RWPE2 (cell line): ENCODE results near the gene BSCL2.

Experiments used
- ATAC-seq: fragments of 200-7000 bp; cut with Tn5 transposase; 3 replicates; pipeline ENCODE4 v1.9.1; 2021; ENCODE audit warnings: low read depth
- DNase-seq: peaks from one replicate; pipeline ENCODE4 v3.0.0-alpha.2; 2020; ENCODE audit warnings: low spot score
- H3K27ac ChIP-seq: fragments of 450-650 bp; 2 replicates; pipeline ENCODE4 v1.5.1; 2017; ENCODE audit warnings: mild to moderate bottlenecking; ENCODE audit not compliant: poor library complexity, severe bottlenecking
- H3K27me3 ChIP-seq: fragments of 250-450 bp; sonication (Bioruptor Pico); 2 replicates; pipeline ENCODE4 v1.5.1; 2021; ENCODE audit warnings: mild to moderate bottlenecking, moderate library complexity; ENCODE audit not compliant: insufficient read depth, poor library complexity, severe bottlenecking
- H3K36me3 ChIP-seq: fragments of 250-450 bp; sonication (Bioruptor Pico); 2 replicates; pipeline ENCODE4 v1.5.1; 2020; ENCODE audit warnings: low read depth, mild to moderate bottlenecking, moderate library complexity
- H3K4me1 ChIP-seq: fragments of 250-450 bp; sonication (Bioruptor Pico); 2 replicates; pipeline ENCODE4 v1.5.1; 2021; ENCODE audit warnings: mild to moderate bottlenecking, moderate library complexity; ENCODE audit not compliant: insufficient read depth, poor library complexity, severe bottlenecking
- H3K4me3 ChIP-seq: fragments of 250-450 bp; sonication (Bioruptor Pico); 2 replicates; pipeline ENCODE4 v1.5.1; 2021; ENCODE audit warnings: mild to moderate bottlenecking, moderate library complexity; ENCODE audit not compliant: severe bottlenecking
- H3K9me3 ChIP-seq: fragments of 250-450 bp; sonication (Bioruptor Pico); 2 replicates; pipeline ENCODE4 v1.5.1; 2021; ENCODE audit warnings: mild to moderate bottlenecking, moderate library complexity; ENCODE audit not compliant: severe bottlenecking
- CTCF ChIP-seq: fragments of 450-650 bp; IDR thresholded peaks from one replicate; pipeline ENCODE4 v1.5.1; 2017; ENCODE audit warnings: mild to moderate bottlenecking, moderate library complexity; ENCODE audit not compliant: poor library complexity, severe bottlenecking

Gene BSCL2

DNA sequence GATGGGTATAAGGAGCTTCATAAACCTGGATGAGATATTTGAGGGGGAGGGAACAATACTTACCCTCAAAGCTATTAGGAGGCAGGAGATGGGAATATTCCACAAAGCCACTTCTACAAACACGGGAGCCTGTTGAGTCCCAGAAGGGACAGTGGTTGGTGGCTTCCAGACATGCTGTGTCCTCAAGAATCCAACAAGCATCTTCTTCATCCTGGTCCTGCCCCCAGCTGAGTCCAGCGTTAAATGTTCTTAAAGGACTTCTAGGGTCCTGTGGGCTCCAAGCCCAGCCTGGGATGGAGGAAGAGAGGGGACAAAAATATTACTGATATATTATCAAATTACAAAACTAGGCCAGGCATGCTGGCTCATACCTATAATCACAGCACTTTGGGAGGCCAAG lies 39.8 kb downstream of the BSCL2 start:
- Histone ChIP-seq H3K9me3 (no peaks in the 10 kb centered on the region), H3K27ac (peak overlapping the region; percentile 84), H3K27me3 (no peaks in the 10 kb centered on the region), H3K36me3 (peaks cover 27% of the 10 kb centered on the region), H3K4me1 (peaks cover 6% of the 10 kb centered on the region), H3K4me3 (no peak overlapping the region)
- ATAC-seq (no peak), DNase-seq (no peak)
- no peak for TF ChIP-seq CTCF

DNA sequence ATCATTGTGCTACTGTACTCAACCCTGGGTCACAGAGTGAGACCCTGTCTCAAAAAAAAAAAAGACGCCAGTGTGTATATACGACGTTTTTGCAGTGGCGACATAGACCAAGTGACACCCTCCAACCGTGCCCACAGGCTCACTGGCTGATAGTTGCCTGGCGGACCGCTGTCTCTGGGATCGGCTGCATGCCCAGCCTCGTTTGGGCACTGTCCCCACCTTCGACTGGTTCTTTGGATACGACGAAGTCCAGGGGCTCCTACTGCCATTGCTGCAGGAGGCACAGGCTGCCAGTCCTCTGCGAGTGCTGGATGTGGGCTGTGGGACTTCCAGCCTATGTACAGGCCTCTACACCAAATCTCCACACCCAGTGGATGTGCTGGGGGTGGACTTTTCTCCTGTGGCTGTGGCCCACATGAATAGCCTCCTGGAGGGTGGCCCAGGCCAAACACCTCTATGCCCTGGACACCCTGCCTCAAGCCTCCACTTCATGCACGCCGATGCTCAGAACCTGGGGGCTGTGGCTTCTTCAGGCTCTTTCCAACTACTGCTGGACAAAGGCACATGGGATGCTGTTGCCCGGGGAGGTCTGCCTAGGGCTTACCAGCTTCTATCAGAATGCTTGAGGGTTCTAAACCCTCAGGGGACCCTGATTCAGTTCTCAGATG lies 40.8 kb downstream of the BSCL2 start:
- Histone ChIP-seq H3K36me3 (peaks cover 28% of the 10 kb centered on the region), H3K4me1 (peaks cover 6% of the 10 kb centered on the region), H3K9me3 (no peaks in the 10 kb centered on the region), H3K27ac (peak overlapping the region; percentile 84), H3K27me3 (no peaks in the 10 kb centered on the region), H3K4me3 (peak overlapping the region; percentile 88)
- TF ChIP-seq CTCF, result no peak
- peak; percentile 3; the same call in 1 of the 3 replicates for ATAC-seq
- DNase-seq, result no peak

- no peak for DNase-seq
- H3K4me3 ChIP-seq, result peak overlapping the region; percentile 88
- H3K27me3 ChIP-seq, result no peaks in the 10 kb centered on the region
- H3K4me1 ChIP-seq, result peaks cover 2% of the 10 kb centered on the region
- ATAC-seq, result peak; percentile 8
- H3K36me3 ChIP-seq, result peaks cover 32% of the 10 kb centered on the region
- no peak for TF ChIP-seq CTCF
- H3K27ac ChIP-seq, result peak overlapping the region; percentile 84
- no peaks in the 10 kb centered on the region for H3K9me3 ChIP-seq
These were observed 41.5 kb downstream of the BSCL2 start for GRCh38 chr11:62665599-62666258.

GRCh38 chr11:62665075-62665598 lies 42.1 kb downstream of the BSCL2 start, which contains the start of the genes C11orf98 and CSKMT:
Gene C11orf98 (minus strand): TSS chr11:62665210. CDS start chr11:62665169, 41 bp downstream.
Gene CSKMT (plus strand): TSS chr11:62665312. CDS start chr11:62665880, 568 bp downstream.
- H3K4me1 ChIP-seq, result no peaks in the 10 kb centered on the region
- peak within 1 kb of the TSS; percentile 88 for H3K4me3 ChIP-seq
- H3K9me3 ChIP-seq, result no peaks in the 10 kb centered on the region
- DNase-seq (peak; percentile 89), ATAC-seq (peak; percentile 83)
- H3K36me3 ChIP-seq, result peaks cover 32% of the 10 kb centered on the region
- H3K27me3 ChIP-seq, result no peaks in the 10 kb centered on the region
- no peak for TF ChIP-seq CTCF
- H3K27ac ChIP-seq, result peak within 1 kb of the TSS; percentile 84
